RPMI8226 (cell line): ENCODE results near the gene CDS2.

Source experiments
- DNase-seq: peaks from one replicate; pipeline ENCODE4 v3.0.0-alpha.2; 2015

CDS2 gene

DNA sequence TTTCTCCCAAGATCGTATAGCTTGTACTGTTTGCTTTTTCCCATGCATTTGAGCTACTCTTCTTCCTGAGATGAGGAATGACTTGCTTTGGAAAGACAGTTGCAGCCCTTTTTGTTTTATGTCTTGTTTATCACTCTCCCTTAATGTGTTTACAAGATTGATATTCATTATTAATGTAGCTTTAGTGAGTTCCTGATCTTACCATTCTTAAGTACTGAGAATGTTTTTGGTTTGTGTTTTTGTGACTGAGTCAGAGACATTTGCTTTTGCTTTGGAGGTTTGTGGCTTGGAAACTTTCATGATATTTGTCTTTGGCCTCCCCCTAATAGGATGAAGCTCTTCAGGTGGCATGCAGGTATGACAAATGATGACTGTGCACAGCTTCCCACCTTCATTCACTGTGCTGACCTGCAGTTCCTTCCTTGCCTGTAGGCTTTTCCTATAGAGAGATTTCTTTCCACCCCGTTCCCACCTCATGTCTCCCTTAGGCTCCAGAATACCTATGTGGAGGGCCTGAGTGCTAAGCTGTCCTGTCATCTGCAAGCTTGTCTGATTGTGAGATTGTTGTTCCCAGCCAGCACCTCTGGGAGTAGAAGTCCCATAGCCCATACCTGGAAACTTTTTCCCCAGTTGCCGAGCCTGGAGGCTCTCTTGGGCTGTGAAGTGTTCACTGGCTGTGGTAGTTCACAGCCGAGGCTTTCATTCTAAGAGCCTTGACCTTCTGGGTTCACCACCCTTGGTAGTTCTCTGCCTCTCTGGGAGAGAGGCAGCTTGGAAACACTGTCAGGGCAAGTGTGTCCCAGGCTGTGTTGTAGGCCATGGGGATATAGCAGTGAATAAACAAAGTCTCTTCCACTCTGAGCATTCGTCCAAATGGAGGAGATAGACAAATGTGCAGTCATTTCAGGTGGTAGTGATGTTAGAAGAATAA is 27.1 kb downstream of the CDS2 start:
- no peak for DNase-seq

DNA sequence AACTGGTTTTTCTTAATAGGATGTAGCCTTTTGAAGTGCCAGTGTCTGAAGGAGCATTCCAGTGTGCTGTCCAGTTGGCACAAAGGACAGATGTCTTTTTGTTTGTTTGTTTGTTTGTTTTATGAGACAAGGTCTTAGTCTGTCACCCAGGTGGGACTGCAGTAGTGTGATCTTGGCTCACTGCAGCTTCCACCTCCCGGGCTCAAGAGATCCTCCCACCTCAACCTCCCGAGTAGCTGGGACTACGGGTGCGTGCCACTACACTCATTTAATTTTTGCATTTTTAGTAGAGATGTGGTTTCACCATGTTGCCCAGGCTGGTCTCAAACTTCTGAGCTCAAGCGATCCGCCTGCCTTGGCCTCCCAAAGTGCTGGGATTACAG is 27.7 kb downstream of the CDS2 start:
- no peak for DNase-seq

DNA sequence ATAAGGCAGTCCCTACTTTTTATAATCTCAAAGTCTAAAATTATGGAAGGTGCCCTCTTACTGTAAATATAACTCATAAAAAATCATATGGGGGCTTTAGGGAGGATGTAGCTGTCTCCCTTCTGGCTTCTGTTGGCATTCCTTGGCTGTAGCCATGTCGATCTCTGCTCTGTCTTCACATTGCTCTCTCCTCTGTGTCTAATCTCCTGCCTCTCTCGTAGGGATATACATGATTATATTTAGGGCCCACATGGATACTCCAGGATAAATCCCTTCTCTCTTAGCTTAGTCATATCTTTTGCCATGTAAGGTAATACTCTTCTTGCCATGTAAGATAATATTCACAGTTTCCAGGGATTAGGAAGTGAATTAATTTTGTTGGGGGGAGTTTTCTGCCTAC is 28.6 kb downstream of the CDS2 start:
- no peak for DNase-seq

DNA sequence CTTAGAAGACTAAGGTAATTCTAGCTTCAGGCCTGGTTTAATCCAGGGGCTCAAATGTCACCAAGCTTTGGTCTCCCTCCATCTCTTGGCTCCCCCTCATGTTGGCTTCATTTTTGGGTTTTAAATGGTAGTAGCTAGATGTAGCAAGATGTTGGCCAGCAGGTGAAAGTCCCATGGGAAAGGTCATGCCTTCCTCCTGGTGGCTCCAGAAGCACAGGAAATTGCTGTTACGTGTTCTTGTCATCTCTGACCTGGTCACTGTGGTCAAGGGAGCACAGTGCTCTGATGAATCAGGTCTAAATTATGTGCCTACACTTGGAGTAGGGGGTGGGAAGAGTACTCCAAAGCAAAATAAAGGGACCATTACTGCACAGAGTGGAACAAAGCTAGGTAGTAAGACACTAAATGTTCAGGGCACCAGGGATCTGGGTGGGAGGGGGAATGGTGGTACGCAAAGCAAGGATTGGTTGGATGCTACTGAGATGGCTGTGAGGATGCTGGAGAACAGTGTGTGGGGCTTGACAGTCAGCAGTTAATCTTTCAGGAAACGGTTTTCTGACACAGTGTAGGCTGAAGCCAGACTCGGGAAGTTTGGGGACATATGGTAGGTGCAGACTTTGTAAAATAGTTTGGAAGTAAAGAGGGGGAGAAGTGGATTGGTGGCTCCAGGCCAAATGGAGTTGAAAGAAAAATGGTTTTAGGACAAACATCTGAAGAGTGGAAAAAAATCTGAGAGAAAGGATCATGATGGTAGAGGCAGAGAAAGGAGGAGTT is 30.1 kb downstream of the CDS2 start:
- DNase-seq: no peak

DNA sequence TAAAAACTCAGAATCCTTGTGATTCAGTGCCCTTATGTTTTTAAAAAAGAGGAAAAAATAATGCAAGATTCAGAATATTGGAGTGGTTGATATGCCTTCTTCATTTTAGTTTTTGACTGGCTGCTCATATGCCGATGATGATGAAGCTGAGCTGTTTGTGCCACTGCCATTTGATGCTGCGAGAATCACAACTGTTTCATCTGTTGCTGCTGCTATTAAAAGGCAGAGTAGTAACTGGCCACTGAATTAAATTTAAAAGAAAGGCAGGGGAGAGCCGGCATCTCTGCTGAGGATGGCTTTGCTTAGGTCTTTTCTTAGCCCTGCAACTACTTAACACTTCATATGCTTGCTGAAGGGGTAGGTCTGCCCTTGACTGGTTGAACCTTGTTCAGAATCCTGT is 33.1 kb downstream of the CDS2 start:
- no peak for DNase-seq

DNA sequence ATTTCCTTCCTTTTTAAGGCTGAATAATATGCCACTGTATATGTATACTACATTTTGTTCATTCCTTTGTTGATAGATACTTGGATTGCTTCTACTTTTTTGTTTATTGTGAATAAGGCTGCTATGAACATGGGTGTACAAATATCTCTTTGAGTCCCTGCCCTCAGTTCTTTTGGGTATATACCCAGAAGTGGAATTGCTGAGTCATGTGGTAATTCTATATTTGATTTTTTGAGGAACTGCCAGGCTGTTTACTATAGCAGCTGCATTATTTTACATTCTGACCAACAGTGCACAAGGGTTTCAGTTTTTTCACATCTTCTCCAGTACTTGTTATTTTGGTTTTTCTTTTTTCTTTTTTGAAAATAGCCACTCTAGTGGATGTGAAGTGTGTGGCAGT is 34.1 kb downstream of the CDS2 start:
- no peak for DNase-seq

DNA sequence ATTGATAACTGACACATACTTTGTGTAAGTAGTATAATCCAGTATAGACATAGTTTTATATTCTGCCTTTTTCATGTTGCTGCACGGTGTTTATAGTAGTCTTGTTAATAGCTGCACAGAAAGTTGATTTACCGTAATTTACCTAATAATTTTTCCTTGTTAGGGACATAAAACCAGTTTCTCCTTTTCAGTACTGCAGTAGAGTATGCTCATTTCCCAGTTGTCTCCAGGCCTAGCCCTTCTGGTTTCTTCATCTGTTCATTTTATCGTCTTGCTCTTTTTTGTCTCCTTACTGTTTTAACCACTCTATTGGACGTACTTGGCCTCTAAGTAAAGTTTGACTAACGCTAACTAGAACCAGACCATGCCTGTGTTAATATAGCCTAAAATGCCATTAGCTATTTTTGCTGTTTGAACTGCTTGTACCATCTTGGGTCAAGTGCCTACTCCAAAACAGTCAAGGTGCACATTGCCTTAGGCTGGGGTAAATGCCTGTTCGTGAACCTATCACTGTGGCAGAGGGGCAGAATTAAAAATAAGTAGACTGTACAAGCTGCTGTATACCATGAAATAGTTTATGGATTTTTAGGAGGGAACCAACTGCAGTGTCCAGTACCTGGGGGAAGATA is 34.8 kb downstream of the CDS2 start:
- no peak for DNase-seq

DNA sequence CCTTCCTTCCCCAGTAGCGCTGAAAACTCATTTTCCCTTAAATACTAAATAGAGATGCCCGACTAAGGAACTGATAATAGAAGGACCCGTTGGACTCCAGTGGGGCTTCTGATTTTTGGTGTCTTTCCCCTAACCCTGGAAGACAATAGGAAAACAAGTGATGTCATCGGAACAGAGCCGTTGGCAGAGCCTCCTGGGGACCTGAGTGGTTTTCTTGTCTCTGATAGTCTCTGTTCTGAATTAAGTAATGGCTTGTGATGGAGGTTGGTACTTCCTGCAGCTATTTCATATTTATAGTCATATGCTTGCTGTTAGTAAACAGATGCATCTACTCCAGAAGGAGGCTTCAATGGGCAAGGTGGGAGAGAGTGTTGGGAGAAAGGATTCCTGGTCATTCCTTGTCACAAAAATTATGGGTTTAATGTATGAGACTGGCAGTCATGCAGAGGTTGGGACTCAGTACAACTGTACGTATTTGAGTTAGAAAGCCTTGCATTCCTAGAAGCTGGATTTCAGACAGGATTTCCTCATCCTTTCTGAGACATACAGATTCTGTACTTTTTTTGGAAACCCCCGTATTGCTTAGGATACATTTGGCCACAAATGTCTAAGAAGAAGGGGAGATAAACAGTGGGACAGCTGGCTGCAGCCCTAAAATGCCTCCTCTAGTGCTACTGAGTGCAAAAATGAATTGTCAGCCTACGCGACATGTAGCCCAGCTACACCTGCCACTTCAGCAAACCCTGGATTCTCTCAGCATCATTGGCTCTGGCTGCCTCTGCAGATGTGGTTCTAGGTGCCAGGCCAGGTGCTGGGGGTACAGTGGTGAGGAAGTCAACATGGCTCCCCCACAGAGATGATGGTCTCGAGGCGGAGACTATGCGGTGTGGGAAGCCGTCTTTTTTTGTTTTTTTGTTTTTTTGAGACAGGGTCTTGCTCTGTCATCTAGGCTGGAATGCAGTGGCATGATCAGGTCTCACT is 38.1 kb downstream of the CDS2 start:
- DNase-seq: no peak

DNA sequence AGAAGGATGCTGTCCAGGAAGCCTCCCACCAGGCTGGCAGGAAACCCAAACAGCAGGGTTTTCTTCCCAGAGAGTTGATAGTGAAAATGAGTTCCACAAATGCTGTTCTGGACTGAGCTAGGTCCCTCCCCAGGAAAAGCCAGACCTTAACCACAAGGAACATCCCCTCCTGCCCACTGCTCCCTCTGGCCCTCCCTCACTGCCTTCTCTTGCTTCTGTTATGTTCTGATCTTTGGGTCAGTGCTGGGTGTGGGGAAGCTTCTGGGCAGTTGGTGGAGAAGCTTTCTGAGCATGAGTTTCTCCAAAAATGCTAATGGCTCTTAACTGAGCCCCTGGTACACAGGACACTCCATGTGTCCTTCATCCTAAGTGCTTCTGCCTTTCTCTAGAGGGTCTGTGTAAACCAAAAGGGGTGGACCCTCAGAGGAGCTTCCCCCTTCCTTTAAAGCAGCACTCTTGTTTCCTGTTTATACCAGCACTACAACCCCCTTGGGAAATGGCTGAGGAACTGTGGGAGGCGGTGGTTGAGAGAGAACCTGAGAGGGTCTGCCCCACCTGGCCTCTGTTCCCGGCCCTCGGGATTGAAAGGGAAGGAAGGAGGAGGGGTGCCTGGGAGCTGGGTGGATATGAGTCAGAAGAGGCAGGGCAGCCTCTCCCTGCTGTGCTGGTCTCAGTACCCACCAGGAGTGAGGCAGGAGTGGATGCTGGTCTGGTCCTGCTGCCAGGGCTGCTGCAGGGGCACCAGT is 42.0 kb downstream of the CDS2 start:
- DNase-seq: no peak

DNA sequence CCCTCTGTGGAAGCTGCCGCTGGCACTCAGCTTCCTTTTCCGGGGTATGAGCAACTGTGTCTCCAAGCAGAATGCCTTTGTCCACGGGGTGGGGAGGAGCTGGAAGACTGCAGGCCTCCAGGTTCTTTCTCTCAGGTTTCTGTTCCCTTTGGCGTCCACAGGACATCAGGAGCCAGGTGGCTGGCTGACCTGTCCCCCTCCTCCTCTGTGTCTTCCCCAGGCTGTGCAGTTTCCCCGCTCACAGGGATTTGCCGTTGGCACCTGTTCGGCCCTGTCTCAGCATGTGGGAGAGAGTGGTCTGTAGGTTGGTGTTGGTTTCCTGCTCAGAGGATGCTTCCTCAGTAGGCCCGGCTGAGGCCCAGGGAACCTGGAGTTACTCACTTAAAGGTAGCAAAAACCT is 43.5 kb downstream of the CDS2 start:
- DNase-seq: no peak

DNA sequence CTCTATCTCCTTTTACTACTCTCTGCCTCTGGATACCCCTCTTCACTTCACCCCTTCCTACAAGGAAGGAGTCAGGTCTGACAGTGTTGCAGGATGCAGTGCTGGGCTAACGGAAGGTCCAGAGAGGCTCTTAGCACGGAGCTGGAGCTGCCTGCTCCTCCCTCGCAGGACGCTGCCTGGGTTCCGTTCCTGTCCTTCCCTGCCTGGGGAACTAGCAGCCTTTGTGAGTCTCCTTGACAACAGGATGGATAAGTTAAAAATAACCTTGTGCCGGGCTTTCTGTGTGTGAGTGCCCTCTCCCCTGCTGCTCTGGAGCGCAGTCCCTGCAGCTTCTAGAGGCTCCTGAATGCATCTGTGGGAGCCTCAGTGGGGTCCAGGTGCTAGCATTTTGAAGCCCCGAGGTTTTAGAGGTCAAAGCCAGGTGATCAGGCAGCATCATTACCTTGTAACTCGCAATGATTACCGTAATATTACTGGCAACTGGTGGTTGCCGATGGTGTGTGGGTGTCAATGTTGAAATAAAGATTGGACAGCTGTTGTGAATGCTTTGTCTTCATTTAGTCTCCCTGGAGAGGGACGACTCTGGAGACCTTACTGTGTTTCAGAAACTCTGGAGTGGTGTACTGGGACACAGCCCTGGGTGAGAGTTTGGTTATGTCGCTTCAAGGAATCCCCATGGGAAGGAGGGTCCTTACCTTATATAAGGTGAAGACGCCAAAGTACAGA is 44.4 kb downstream of the CDS2 start:
- no peak for DNase-seq

DNA sequence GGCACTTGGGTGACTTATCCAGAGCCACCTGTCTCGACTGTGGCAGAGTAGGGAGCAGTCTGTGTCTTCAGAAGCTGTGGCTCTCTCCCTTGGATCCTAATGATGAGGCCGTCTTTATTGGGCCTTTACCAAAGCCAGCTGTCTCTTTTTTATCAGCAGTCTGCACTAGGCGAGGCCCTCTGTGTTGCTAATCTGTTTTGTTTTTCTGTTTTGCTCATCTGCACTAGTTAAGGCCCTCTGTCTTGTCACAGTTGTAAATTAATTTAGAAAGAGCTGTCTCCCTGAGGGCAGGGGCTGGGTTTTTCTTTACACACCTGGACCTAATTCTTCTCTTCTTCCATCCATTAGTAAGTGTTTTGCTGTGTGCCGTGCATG is 45.0 kb downstream of the CDS2 start:
- no peak for DNase-seq

DNA sequence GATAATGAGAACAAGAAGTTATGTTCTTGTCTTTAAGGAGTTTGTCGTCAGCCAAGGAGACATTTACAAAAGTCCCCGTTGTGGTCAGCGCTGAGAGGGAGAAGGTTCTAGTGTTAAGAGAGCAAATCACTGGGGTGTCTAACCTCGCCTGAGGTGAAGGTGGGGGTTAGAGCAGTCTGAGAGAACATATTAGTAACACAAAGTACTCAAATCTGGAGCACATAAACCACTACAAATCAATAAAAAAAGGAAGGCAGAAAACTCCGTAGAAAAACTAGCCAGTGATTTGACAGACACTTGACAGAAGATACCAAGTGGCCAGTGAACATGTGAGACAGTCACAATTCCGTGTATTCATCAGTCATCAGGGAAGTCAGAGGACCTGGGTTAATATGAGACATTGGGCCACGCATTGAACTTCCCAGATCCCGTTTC is 45.4 kb downstream of the CDS2 start:
- DNase-seq: no peak

DNA sequence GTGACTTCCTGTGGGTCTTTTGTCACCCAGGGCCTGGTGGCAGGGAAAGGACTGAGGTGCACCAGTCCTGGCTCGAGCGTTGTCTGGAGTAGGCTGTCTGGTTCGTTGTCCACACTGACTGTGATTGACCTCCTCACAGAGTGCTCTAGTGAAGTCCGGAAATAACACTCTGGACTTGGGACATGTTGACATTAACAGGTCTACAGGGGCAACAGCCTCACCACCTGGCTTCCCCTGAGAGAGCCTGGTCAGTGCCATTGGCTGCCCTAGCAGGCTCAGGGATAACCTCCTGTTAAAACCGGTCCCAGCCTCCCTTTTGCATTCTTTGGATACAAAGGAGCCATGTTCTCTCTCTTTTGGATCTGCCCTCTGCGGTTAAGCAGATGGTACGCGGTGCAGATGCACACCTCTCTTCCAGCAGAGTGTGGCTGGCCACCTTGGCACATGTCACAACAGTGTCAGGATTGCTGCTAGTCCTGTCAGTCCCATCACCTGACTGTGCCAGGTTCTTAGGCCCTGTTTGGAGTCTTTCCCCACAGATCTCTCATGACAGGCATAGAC is 46.2 kb downstream of the CDS2 start:
- no peak for DNase-seq

DNA sequence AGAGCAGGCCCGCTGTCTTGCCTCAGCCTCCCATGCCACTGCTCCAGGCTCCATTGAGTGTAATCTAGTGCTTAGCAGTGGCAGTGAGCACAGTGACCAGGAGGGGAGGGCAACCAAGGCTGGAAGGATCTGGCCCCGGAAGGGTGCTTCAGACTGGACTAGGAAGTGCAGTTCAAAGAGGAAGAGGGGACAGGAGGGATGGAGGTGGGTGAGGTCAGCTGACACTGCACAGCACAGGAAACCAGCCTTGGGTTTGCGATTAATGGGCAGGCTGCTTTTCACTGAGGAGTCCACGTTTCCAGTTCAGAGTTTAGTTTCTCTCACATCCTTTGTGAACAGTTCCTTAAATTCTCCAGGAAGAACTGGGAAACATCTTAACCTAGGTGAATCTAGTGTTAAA is 46.9 kb downstream of the CDS2 start:
- no peak for DNase-seq

DNA sequence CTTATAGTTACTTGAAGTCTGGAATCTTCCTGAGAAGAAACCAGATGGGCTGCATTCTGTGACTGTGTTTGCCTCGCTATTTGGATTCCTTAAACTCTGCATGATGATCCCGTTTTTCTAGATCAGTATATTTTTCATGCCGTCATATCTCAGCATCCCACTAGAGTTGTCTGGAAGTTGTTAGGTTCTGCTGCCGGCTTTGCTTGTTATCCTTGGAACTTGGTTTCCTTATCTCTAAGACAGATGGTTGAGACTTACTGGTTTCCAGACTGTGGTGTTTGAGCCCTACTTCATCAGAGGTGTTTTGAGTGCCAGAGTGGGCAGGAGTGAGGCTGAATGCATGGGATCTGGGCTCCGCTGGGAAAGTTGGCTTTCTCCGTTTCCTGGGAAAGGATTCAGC is 50.3 kb downstream of the CDS2 start:
- DNase-seq: no peak

DNA sequence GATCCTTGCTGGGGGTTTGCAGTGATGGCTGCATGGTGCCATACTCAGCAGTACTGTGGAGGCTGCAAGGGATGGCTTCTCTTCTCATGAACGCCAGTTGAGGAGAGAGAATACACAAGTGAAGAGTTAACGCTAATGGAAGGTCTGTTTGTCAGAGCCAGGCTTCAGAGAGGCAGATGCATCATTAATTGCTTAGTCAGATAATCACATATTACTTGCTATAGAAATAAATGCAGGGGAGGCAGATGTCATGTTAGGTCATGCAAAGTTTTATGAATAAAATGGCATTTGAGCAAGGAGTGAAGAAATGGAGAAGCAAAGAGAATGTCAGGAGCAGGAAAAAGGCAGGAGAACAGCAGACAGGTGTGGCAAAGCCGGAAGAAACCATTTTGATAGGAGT is 51.2 kb downstream of the CDS2 start:
- DNase-seq: no peak

DNA sequence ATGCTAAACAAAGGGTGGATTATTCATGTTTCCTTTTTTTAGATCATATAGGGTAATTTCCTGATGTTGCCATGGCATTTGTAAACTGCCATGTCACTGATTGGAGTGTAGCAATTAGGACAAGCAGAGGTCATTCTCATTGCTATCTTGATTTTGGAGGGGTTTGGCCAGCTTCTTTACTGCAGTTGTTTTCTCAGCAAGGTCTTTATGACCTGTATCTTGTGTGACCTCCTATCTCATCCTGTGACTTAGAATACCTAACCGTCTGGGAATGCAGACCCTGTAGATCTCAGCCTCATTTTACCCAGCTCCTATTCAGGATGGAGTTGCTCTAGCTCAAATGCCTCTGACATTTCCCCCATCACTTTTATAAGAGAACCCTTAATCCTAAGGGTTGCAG is 53.6 kb downstream of the CDS2 start:
- DNase-seq: no peak

DNA sequence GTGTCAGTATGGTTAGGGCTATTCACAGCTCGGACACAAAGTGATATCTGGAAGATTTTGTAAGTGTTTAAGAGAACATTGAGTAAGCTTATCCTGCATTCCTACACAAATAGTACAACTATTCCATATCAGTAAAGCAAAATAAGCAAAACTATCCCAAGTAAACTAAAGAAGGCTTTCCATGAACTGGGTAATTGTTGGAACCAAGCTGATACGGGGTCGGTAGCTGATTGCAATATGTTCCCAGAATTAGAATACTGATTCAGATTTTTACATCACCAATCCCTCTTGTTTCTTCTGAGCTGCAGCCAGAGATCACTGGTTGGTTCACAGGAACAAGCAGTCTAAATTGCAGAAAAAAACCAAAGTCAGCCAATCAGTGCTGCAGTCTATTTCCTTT is 54.1 kb downstream of the CDS2 start:
- DNase-seq: no peak

DNA sequence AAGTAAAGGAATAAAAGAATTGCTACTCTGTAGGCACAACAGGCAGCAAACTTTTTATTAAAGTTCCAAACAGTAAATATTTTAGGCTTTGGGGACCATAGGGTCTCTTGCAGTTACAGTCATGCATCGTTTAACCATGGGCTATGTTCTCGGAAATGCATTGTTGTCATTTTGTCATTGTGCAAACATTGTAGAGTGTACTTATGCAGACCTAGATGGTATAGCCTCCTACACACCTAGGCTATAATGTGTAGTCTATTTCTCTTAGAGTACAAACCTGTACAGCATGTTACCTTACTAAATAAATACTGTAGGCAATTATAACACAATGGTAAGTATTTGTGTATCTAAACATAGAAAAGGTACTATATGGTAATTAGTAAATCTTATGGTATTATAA is 54.7 kb downstream of the CDS2 start:
- DNase-seq: no peak

DNA sequence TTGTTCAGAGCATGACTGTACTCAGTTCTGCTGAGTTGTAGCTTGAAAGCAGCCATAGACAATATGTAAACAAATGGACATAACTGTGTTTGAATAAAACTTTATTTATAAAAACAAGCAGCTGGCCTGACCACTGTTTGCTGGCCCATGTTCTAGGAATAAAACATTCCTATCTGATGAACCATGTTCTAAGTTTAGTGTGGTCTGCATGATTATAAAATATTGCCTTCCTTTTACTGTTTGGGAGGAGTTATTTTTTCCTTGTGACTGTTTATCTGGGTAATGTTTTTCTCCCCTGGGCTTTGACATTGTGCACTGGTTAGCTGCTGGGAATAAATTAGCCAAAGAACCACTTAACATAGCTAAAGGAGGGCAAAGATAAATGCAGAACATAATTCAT is 55.1 kb downstream of the CDS2 start:
- no peak for DNase-seq
